HG03066 (cell line): ENCODE measurements around the gene PCLO.
A peak's percentile ranks its signal among the peaks of the same experiment; 100 is the strongest.
"Not testable (repeated sequence)": the region's sequence is repeated elsewhere in the genome, so short reads cannot be mapped to it uniquely, and the experiment has no call there.

Experiments
- ATAC-seq: cut with Tn5 transposase; IDR thresholded peaks from one replicate; pipeline ENCODE4 v1.9.1; 2021; ENCODE audit warnings: low read depth; ENCODE audit not compliant: unreplicated experiment

The PCLO gene

DNA sequence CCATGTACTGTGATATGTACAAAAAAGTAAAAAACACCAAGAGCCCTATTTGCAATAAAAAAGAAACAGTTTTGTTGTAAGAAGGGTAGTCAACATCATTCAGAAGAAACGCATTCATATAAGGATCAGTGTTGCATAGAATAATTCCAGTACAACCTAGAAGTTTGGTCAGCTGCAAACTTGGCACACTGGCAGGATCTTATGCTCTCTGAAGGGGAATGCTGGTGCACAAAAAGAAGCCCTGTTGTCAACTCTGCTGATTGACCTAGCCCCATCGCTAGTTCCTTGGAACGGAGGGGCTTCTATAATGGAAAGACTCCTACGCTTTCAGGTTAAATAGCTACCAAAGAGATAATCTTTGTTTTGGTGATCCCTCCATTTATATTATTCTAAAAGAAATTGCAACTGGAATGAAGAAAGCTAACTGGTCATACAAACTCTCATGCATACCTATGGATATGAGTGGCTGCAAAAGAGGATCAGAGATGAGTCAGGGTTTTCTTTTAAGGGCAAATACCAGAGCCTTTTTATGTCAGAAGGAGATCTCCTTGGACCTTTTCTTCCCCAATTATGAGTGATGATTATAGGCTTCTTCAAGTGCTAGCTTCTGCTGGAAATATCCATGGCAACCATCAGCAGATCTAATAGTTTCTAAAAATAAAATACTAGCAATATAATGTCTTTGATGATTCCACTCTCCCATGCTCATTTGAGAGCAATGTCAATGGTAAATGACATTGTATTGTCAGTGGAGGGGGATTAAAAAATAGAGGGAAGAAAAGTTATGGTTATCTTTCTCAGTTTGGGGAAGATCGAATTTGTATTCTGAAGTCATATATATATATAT lies 406.8 kb downstream of the PCLO start:
- no peak for ATAC-seq

DNA sequence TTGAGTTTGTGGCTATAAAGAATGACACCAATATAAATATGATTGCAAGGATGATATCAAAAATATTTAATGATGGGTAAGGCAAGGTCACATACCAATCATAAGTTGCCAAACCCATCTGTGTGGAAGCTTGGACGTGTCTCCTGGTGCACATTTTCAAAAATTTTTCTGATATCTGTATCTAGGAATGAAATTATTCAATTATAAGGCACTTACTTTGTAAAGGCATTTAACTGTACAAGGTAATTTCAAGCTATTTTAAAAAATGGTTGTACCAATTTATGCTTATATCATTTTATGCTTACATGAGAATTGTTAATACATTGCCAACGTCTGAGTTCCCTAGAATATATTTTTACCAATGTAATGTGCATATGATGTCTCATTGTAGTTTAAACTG lies 412.7 kb downstream of the PCLO start:
- no peak for ATAC-seq

DNA sequence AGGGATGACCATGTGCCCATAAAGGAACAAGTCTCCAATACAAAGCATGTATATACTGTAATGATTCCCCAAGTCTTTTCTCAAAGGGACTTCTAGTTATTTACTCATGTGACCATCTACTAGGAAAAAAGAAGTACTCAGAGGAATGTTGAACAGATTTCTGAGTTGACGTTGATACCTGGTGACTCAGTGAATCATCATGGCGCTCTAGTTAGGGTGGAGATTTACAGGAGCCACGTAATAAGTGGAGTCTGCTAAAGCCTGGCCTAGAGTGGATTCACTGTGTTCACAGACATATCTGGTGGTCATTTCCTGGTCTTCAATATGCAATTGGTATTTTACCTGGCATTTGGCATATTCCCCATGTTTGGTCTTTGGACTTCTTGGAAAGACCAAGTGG lies 416.9 kb downstream of the PCLO start:
- no peak for ATAC-seq

DNA sequence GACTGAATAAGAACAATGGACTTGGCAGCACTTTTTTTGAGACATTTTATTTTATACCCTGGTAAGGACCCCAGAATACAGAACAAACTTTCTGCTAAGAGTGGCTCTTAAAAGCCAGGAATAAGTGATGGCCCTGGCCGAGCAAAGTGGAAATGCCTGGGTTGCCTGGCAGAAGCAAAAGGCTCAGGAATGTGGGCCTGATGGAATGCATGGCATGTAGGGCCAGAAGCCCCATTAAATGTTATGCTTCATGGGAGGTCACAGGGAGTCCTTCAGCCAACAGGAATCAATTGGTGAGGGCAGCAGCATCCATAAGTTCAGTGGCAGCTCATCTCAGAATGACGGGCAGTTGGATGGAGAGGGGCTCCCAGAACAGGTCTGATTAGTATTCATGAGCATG lies 417.6 kb downstream of the PCLO start:
- no peak for ATAC-seq

DNA sequence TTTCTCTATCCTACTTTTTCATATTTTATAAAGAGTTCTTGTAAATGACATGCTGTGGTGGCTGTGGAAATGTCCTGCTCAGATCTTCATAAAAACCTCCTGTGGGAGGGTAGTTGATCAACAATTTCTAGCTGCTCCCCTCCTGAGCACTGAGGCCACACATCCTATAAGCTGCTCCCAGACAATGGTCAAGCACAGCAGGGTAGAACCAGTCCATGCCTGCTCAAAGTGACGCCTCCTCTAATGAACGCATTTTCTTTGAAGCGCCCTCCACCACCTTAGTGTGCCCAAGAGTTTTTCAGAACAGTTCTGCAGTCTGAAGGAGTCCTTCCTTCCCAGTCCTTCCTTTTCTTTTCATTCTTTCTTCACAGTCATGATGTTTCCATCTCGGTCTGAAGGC lies 420.5 kb downstream of the PCLO start:
- no peak for ATAC-seq

DNA sequence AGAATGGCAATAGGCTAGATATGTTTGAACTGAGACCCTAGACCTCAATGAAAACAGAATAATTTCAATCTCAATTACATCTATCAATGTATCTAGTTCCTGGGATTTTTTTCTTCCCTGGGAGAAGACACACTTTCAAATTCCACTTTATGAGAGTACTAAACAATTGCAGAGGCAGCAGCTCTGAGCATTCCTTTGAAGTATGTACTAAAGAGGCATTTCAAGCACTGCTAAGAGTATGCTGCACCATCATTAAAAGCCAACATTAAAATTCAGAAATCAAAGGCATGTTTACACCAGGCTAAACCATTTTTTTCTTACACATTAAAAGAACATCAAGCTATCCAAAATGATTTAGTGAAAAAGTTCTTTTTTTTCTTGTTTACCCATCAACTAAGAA lies 421.2 kb downstream of the PCLO start:
- ATAC-seq, result no peak

DNA sequence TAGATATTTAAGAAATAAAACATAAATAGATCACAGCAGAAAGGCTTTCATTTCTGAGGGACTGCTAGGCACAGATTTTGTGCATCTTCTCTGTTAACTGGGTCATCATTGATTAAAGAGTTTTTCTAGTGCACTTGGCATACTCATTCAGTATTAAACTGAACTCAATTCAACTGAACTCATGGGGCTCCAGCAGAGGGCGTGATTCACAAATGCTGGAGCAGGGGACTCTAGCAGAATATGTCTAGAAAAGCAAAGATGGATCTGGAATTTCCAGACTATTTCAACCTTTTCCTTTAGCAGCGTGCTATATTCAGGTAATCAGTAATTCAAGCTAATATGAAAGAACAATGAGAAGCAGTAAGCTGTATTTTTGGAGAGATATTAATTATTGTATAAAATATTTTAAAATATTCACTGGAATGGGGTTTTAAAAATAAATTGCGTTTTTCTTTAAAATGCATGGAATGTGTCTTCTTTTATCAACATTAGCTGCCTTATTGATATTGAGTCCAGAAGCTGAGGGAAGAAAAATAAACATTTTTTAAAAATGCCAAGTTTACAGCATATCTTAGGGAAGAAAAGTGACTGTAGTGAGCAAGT lies 422.3 kb downstream of the PCLO start:
- no peak for ATAC-seq

DNA sequence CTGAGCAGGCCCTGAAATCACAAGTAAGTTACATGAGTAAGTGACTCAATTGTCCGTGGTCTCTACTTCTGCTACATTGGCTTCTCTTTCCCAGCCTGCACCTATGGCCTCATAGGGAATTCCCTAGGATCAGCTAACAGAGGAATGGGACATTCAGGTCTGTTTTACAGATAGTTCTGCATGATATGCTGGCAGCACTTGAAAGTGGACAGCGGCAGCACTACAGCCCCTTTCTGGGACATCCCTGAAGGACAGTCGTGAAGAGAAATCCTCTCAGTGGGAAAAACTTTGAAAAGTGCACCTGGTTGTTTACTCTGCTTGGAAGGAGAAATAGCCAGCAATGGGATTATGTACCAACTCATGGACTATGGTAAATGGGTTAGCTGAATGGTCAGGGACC lies 426.1 kb downstream of the PCLO start:
- ATAC-seq, result no peak

DNA sequence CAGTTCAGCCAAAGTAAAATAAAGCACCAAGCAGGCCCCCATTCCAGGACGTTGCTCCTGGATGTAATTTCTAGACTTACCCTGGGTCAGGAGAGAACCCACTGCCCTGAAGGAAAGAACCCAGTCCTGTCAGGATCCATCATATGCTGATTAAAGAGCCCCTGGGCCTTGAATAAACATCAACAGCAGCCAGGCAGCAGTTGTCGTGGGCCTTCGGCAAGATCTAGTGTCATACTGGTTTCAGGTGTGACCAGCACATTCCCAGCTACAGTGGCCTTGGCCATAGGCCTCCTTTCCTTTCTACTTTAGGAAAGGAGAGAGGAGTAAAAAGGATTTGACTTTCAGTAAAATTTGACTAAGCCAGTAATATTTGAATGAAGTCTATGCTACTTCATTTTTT lies 430.0 kb downstream of the PCLO start:
- no peak for ATAC-seq

DNA sequence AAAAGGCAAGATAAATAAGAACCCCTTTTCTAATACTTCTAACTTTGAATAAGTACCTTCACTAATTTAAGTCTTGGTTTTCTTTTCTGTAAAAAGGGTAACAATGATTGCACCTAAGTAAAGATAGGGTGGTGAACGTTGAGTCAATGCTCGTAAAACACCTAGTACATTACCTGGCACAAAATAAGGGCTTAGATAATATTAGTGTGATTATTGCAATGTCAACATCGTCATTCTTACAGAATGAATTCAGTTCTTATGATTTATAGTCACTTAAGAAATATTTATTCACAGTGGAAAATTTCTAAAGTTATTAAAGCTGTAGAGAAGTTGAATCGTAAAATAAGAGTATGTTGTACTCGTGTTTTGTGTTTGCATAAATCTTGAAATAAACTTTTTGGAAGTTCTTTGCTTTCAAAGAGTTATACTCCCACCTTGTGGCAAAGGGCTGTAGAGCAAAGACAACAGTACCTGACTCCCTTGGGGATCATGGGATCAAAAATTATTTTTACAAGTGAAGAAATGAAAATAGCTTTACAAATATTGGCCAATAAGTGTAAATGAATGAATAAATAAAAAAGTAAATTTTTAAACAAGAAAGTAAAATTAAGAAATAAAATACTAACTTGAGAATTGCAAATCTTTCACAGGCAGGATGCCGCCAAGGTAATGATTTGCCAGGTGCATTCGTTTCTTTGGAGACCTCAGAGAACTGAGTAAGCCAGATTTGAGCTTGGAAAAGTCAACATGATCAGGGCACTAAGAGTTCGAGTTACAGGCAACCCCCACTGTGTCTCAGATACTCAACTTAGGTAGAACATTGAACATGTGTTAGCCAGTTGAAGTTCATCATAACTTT lies 433.3 kb downstream of the PCLO start:
- ATAC-seq, result no peak

DNA sequence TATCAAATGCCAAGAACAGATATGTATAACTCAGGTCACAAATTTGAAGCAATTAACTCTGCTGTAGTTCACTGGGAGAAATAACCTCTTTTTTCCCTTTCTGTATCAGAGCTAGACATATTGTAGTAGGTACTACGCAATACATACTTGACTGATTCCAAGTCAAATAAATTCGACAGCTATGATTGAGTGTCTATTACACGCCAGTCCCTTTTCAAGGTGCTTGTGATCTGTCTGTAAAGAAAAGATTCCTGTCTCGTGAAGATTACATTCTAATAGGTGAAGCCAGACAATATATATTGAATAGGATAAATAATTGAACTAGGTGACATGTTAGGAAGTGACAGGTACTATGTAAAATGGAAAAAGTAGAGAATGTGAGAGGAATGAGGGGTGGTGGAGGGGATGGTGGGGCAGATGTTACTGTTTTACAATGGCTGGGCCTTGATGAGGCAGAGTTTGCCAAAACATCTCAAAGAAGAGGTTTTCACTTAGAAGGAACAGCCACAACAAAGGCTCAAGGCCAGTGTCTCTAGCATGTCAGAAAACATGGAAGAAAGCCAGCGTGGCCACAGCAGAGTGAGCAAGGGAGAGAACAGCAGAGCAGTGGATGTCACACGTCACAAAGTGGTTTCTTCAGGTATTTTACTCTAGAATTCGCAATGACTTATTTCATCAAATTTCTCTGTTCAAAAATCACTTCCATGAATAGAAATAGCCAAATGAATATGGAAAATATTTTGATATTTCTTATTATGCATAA lies 436.5 kb downstream of the PCLO start:
- ATAC-seq, result no peak

DNA sequence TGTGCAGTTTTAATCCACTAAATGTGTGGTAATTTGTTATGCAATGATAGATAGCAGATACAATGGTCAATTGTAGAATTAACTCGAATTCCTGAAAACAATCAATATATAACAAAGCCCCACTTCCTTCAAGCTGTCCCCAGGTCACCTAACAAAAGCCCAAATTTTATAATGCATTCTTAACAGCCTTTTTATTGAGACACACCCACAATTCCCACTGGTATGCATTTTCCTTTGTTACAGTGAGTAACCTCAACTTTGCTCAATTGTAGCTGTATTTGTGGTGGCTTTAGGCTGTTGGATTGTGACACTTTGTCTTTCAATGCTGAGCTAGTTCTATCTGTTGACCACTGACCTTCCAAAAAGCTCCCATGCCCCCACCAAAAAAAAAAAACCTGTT lies 439.3 kb downstream of the PCLO start:
- no peak for ATAC-seq

DNA sequence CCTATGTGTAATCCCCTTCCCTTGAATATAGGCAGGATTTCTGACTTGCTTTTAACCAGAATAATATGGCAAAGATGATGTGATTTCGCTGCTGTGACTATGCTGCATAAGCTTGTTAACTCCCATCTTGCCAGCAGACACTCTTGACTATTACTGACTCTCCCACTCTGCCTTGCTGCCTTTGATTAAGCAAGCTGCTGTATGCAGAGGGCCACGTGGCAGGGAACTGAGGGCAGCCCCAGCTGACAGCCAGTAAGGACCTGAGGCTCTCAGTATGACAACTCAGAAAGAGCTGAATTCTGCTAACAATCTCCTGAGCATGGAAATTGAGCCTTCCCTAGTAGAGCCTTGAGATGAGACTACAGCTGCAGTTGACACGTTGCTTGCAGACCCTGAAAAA lies 439.7 kb downstream of the PCLO start:
- ATAC-seq, result no peak

DNA sequence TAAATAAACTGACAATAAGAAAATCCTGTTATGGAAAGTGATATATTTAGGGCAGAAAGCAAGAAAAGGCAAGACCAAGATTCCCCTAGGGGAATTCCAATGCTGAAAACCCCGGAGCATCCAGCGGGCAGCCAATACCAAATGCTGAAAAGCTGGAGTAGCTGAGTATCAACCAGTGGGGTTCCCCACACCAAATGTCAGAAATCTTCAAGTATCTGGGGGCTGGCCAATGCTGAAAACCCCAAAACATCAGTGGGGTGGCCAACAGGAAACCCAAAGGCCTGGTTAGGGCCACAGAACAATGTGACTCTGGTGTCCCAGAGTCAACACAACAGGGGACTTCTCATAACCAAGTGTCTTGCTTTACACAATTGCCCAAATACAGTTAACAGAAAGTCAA lies 447.3 kb downstream of the PCLO start:
- peak; percentile 48 for ATAC-seq

DNA sequence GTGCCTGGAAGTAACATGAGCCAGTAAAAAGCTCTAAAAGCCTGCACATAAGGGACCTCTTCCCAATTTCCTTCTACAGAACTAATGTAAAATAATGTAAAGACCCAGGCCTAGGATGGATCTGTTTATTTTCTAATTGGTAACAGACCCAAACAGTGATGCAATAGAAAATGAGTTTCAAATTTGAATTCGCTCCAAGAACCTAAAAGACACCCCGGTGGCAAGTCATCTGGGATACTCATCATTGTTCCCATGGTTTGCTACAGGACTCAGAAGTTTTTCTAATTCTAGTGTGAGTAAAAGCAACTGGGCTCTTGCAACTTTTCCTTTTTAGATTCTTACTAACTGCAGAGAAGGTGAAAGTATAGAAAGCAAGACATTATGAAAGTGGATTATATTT lies 447.8 kb downstream of the PCLO start:
- ATAC-seq, result no peak

DNA sequence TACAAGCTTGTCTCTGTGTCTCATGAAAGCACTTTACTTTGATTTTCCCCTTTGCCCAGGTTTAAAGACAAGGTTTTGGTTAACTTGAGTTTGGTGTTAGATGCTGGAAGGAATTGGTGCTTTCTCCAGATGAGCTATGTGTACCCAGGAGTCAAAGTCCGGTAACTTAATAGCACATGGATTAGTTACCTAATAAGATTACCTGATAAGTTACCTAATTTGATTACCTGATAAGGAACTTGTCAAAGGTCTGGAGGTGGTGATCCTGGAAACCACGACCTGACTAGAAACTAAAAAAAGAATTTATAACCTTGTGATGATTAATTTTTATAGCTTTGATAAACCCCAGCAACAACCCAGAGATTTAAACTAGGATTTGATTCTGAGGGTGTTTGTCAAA lies 449.2 kb downstream of the PCLO start:
- no peak for ATAC-seq

DNA sequence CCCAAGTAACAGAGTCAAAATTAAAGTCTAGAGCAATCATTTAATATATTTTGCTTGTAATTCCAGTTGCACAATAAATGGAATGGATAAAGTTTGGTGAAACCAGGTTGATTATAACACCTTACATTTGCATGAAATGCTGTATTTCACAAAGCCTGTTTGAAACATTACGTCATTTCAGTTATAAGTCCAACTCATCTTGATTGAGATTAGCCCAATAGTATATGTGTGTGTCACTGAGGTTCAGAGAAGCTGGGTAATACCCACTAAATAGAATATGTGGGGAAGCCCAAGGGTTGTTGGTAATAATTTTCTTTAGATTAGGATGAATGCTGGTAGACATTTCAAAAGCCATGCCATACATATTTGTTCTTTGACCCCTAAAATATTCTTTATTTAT lies 456.3 kb downstream of the PCLO start:
- not testable (repeated sequence) for ATAC-seq

DNA sequence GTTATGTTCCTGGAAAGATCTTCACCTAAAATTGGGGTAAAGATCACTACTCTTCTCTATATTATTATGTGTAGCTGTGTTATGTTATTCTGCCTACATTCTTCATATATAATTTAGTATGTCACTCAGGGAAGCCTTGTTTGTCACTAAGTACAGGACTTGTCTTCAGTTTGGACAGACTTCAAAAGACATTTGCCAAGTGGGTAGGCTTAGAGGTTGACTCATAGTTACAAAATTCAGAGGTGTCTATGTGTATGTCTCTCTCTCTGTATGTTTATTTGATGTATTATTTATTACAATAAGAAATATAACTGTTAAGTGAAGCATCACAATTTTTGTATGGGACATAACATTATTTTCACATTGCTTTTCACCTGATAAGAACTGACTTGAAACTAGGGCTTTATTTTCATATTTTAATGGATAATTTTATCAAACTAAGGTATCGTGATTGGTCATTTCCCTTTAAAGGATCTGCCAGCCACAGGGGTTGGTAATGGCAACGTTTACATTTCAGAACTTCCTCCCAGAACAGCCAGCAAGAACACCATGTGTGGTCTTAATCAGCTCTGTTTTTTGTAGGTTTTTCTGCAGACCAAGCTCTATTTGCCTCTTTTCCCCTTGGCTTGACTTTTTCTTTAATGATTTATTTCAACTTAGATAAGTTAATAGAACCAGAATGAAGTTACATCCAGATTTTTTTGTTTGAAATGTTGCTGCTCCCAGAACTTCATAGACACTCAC lies 457.0 kb downstream of the PCLO start:
- ATAC-seq, result no peak

DNA sequence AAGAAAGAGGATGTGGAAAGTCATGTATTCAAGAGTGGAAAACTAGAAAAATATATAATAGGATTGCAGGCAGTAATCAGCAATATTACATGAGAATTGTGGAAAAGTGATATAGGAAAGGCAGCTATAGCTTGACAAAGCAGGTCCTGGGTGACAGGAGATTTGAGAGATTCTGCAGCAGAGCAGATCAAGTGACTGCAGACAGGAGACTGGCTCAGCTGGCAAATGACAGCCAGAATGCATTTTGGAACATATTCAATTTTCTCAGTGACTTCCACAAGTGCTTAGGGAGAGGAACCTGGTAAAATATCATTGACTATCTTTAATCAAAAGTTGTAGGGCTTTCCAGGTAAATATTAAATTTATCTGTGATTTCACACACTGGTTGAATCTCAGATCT lies 458.6 kb downstream of the PCLO start:
- no peak for ATAC-seq
